ENCODE results near the gene SIL1.
A peak's percentile ranks its signal among the peaks of the same experiment; 100 is the strongest.

SIL1 gene

DNA sequence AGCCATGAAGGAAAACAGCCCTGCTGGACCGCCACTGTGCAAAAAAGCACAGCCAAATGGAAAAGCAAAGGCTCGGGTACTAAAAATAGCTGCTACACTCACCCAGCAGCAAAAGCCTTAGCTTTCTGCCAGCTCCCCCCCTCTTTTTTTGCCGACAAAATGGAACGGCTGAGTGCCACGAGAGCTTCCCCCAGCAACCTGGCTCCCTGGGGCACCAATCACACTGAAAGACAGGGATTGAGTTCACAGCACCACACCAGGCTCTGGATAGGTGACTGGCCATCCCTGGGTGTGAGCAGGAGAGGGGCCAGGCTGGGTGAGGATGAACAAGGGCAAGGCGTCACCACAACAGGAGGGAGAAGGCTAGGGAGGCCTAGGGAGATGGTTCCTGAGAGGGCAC, 66.7 kb downstream of the SIL1 start:
- Histone ChIP-seq H3K4me2 (ENCODE audit: low read length) (no peak overlapping the region), H3K79me1 (ENCODE audit: low read length) (no peaks in the 10 kb centered on the region), H3K36me3 (ENCODE audit: control insufficient read depth, insufficient read depth, low read length) (no peaks in the 10 kb centered on the region), H3K4ac (ENCODE audit: low read depth, low read length) (no peak overlapping the region), H2BK5ac (ENCODE audit: low read length) (no peak overlapping the region), H2AK5ac (ENCODE audit: low read length) (no peak overlapping the region), H3K9ac (ENCODE audit: low read length) (no peak overlapping the region), H4K8ac (ENCODE audit: low read depth, low read length) (no peak overlapping the region), H3K18ac (ENCODE audit: low read length) (no peak overlapping the region), H3K27me3 (ENCODE audit: insufficient read depth, low read length, poor library complexity) (no peaks in the 10 kb centered on the region), H3K27ac (ENCODE audit: low read depth, low read length) (no peak overlapping the region), H2BK15ac (replicated peaks; ENCODE audit: low read depth) (no peak overlapping the region), H2BK120ac (ENCODE audit: low read depth, low read length) (no peak overlapping the region), H3K23ac (ENCODE audit: low read length) (no peak overlapping the region), H4K5ac (ENCODE audit: low read length) (no peak overlapping the region), H3K79me2 (ENCODE audit: control insufficient read depth, insufficient read depth, low read length) (no peaks in the 10 kb centered on the region), H3K4me3 (ENCODE audit: low read length) (no peak overlapping the region), H3K56ac (ENCODE audit: low read length) (peak overlapping the region; percentile 22), H3K4me1 (ENCODE audit: control insufficient read depth, low read depth, low read length) (peaks cover 3% of the 10 kb centered on the region)
- WGBS (ENCODE audit: extremely low coverage, insufficient coverage, low lambda C conversion rate) = no CpG with 5 or more reads among the region's 6 CpGs
- DNase-seq = no peak

DNA sequence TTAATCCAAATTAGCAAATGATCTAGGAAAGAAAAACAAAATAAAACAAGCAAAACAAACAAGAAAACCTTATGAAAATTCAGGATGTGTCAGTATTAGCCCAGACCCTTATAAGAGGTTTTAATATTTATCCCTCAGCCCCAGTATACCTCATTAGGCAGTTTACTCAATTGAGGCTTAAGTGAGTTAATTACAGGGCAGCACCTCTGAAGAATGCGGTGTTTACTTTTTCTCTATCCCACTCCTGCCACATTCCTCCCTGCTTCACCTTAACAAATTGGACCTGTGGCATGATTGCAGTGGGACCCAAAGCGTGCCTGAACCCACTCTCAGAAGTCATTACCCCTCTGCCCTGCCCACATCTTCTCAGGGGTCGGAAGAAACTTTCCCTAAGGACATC, 67.1 kb downstream of the SIL1 start:
- Histone ChIP-seq H3K9ac (ENCODE audit: low read length) (no peak overlapping the region), H3K79me1 (ENCODE audit: low read length) (no peaks in the 10 kb centered on the region), H4K8ac (ENCODE audit: low read depth, low read length) (no peak overlapping the region), H2BK120ac (ENCODE audit: low read depth, low read length) (no peak overlapping the region), H4K5ac (ENCODE audit: low read length) (no peak overlapping the region), H3K27ac (ENCODE audit: low read depth, low read length) (no peak overlapping the region), H3K4me3 (ENCODE audit: low read length) (no peak overlapping the region), H2BK5ac (ENCODE audit: low read length) (no peak overlapping the region), H3K36me3 (ENCODE audit: control insufficient read depth, insufficient read depth, low read length) (no peaks in the 10 kb centered on the region), H3K23ac (ENCODE audit: low read length) (no peak overlapping the region), H3K27me3 (ENCODE audit: insufficient read depth, low read length, poor library complexity) (no peaks in the 10 kb centered on the region), H3K18ac (ENCODE audit: low read length) (no peak overlapping the region), H3K4me1 (ENCODE audit: control insufficient read depth, low read depth, low read length) (peaks cover 5% of the 10 kb centered on the region), H2BK15ac (replicated peaks; ENCODE audit: low read depth) (no peak overlapping the region), H2AK5ac (ENCODE audit: low read length) (no peak overlapping the region), H3K56ac (ENCODE audit: low read length) (peak overlapping the region; percentile 22), H3K4me2 (ENCODE audit: low read length) (no peak overlapping the region), H3K4ac (ENCODE audit: low read depth, low read length) (no peak overlapping the region), H3K79me2 (ENCODE audit: control insufficient read depth, insufficient read depth, low read length) (no peaks in the 10 kb centered on the region)
- DNase-seq = no peak
- no CpG with 5 or more reads among the region's 3 CpGs for WGBS (ENCODE audit: extremely low coverage, insufficient coverage, low lambda C conversion rate)

DNA sequence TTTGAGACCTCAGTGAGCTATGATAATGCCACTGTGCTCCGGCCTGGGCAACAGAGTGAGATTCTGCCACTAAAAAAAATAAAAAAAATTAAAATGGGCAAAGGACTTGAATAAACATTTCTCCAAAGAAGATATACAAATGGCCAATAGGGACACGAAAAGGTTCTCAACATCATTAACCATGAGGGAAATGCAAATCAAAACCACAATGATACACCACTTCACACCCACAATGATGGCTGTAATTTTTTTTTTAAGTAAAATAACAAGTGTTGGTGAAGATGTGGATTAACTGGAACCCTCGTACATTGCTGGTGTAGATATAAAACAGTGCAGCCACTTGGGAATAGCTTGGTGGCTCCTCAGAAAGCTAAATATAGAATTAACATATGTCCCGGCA, 68.0 kb downstream of the SIL1 start:
- no peak overlapping the region for H3K9ac ChIP-seq (ENCODE audit: low read length)
- H3K27me3 ChIP-seq (ENCODE audit: insufficient read depth, low read length, poor library complexity) = no peaks in the 10 kb centered on the region
- no peak overlapping the region for H3K4me3 ChIP-seq (ENCODE audit: low read length)
- H3K79me1 ChIP-seq (ENCODE audit: low read length) = no peaks in the 10 kb centered on the region
- H3K23ac ChIP-seq (ENCODE audit: low read length) = no peak overlapping the region
- DNase-seq = no peak
- no peaks in the 10 kb centered on the region for H3K36me3 ChIP-seq (ENCODE audit: control insufficient read depth, insufficient read depth, low read length)
- H2BK120ac ChIP-seq (ENCODE audit: low read depth, low read length) = no peak overlapping the region
- no peak overlapping the region for H4K8ac ChIP-seq (ENCODE audit: low read depth, low read length)
- no peak overlapping the region for H4K5ac ChIP-seq (ENCODE audit: low read length)
- no peak overlapping the region for H2BK5ac ChIP-seq (ENCODE audit: low read length)
- H2AK5ac ChIP-seq (ENCODE audit: low read length) = no peak overlapping the region
- H3K56ac ChIP-seq (ENCODE audit: low read length) = no peak overlapping the region
- H3K4me2 ChIP-seq (ENCODE audit: low read length) = no peak overlapping the region
- WGBS (ENCODE audit: extremely low coverage, insufficient coverage, low lambda C conversion rate) = no CpG with 5 or more reads among the region's 4 CpGs
- no peaks in the 10 kb centered on the region for H3K79me2 ChIP-seq (ENCODE audit: control insufficient read depth, insufficient read depth, low read length)
- H2BK15ac ChIP-seq (replicated peaks; ENCODE audit: low read depth) = no peak overlapping the region
- no peak overlapping the region for H3K27ac ChIP-seq (ENCODE audit: low read depth, low read length)
- H3K18ac ChIP-seq (ENCODE audit: low read length) = no peak overlapping the region
- H3K4me1 ChIP-seq (ENCODE audit: control insufficient read depth, low read depth, low read length) = peaks cover 5% of the 10 kb centered on the region
- no peak overlapping the region for H3K4ac ChIP-seq (ENCODE audit: low read depth, low read length)

DNA sequence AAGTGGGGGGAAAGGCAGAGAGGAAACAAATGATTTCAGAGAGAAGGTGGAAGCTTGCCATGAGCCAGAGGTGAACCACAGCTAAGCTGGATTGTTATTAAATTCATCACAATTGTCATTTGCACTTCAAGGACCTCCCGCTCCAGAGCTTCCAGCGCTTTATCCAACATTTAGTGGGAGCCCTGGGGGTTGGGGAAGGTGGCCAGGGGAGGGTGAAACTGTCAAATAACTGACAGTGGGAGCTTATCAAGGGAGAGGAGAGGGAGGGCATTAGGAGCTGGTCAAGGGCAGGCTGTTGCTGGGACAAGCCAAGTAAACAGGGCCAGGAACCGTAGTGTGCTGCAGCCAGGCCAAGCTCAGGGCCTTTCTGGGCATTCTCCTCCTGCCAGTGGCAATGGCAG, 71.5 kb downstream of the SIL1 start:
- no peaks in the 10 kb centered on the region for H3K36me3 ChIP-seq (ENCODE audit: control insufficient read depth, insufficient read depth, low read length)
- H4K8ac ChIP-seq (ENCODE audit: low read depth, low read length) = no peak overlapping the region
- no peak overlapping the region for H2AK5ac ChIP-seq (ENCODE audit: low read length)
- no peak overlapping the region for H3K4me2 ChIP-seq (ENCODE audit: low read length)
- H3K23ac ChIP-seq (ENCODE audit: low read length) = peak overlapping the region; percentile 51
- no peaks in the 10 kb centered on the region for H3K27me3 ChIP-seq (ENCODE audit: insufficient read depth, low read length, poor library complexity)
- no peak overlapping the region for H2BK120ac ChIP-seq (ENCODE audit: low read depth, low read length)
- no peaks in the 10 kb centered on the region for H3K79me2 ChIP-seq (ENCODE audit: control insufficient read depth, insufficient read depth, low read length)
- H3K9ac ChIP-seq (ENCODE audit: low read length) = no peak overlapping the region
- no CpG with 5 or more reads among the region's 3 CpGs for WGBS (ENCODE audit: extremely low coverage, insufficient coverage, low lambda C conversion rate)
- H2BK5ac ChIP-seq (ENCODE audit: low read length) = no peak overlapping the region
- H3K4me3 ChIP-seq (ENCODE audit: low read length) = no peak overlapping the region
- H3K79me1 ChIP-seq (ENCODE audit: low read length) = no peaks in the 10 kb centered on the region
- H3K18ac ChIP-seq (ENCODE audit: low read length) = no peak overlapping the region
- peaks cover 5% of the 10 kb centered on the region for H3K4me1 ChIP-seq (ENCODE audit: control insufficient read depth, low read depth, low read length)
- H3K4ac ChIP-seq (ENCODE audit: low read depth, low read length) = no peak overlapping the region
- H3K56ac ChIP-seq (ENCODE audit: low read length) = no peak overlapping the region
- H3K27ac ChIP-seq (ENCODE audit: low read depth, low read length) = no peak overlapping the region
- no peak overlapping the region for H2BK15ac ChIP-seq (replicated peaks; ENCODE audit: low read depth)
- H4K5ac ChIP-seq (ENCODE audit: low read length) = no peak overlapping the region
- no peak for DNase-seq

DNA sequence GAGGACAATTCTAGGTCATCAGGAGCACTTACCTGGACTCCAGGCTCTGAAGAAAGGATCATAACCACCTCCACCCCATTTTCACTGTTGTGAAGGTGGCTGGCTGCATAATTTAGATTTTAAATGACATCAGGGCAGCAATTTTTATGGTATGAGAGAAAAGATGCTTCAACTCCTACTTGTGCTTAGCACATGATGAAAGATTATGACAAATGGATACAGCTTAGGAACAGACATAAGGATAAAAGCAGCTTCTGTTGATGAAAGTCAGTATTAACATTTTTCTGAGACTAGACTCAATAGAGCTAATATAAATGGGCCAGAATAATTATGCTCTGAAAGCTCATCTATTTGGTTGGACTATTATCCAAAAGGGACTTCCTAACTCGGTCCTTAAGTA, 72.2 kb downstream of the SIL1 start:
- Histone ChIP-seq H3K36me3 (ENCODE audit: control insufficient read depth, insufficient read depth, low read length) (no peaks in the 10 kb centered on the region), H3K79me2 (ENCODE audit: control insufficient read depth, insufficient read depth, low read length) (no peaks in the 10 kb centered on the region), H3K23ac (ENCODE audit: low read length) (no peak overlapping the region), H3K4me3 (ENCODE audit: low read length) (no peak overlapping the region), H3K4me1 (ENCODE audit: control insufficient read depth, low read depth, low read length) (peaks cover 2% of the 10 kb centered on the region), H3K4ac (ENCODE audit: low read depth, low read length) (no peak overlapping the region), H4K5ac (ENCODE audit: low read length) (no peak overlapping the region), H2BK120ac (ENCODE audit: low read depth, low read length) (no peak overlapping the region), H2BK15ac (replicated peaks; ENCODE audit: low read depth) (no peak overlapping the region), H3K4me2 (ENCODE audit: low read length) (no peak overlapping the region), H3K56ac (ENCODE audit: low read length) (no peak overlapping the region), H2BK5ac (ENCODE audit: low read length) (no peak overlapping the region), H4K8ac (ENCODE audit: low read depth, low read length) (no peak overlapping the region), H3K27ac (ENCODE audit: low read depth, low read length) (no peak overlapping the region), H2AK5ac (ENCODE audit: low read length) (no peak overlapping the region), H3K27me3 (ENCODE audit: insufficient read depth, low read length, poor library complexity) (no peaks in the 10 kb centered on the region), H3K9ac (ENCODE audit: low read length) (no peak overlapping the region), H3K79me1 (ENCODE audit: low read length) (no peaks in the 10 kb centered on the region), H3K18ac (ENCODE audit: low read length) (no peak overlapping the region)
- no peak for DNase-seq
- no CpG with 5 or more reads among the region's 1 CpG for WGBS (ENCODE audit: extremely low coverage, insufficient coverage, low lambda C conversion rate)

DNA sequence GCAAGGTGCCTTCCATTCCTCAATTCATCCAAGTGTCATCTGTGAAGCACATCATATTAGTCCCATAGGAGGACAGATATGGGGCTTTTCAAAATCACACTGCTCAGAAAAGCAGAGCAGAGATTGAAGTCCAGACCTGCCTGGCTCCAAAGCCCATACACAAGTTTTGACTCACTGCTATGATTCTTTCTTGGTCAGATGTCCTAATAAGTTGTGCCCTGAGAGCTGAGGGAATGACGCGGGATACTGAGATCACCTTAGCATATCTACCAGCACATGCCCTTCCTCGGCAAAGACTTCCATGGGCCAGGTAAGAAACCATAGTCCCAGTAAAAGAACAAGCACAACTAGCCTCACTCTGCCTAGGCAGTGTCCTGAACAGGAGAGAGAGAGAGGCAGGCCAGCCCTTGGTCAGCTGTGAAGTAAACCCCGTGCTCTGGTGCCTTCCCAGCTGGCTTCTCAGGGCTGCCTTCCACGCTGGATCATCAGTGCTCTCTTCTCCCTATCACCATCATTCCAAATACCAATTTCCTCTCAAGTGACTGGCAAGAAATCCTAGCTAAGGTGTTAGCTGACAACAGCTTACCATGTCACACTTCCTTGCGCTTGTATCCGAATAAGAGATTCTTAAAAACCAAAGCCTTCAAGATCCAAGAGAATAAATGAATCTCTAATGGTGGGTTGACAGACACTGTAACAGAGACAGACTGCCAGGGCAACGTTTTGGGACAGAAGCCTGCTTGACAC, 73.2 kb downstream of the SIL1 start:
- WGBS (ENCODE audit: extremely low coverage, insufficient coverage, low lambda C conversion rate) = no CpG with 5 or more reads among the region's 8 CpGs
- Histone ChIP-seq H3K79me2 (ENCODE audit: control insufficient read depth, insufficient read depth, low read length) (no peaks in the 10 kb centered on the region), H3K4ac (ENCODE audit: low read depth, low read length) (no peak overlapping the region), H4K8ac (ENCODE audit: low read depth, low read length) (no peak overlapping the region), H3K18ac (ENCODE audit: low read length) (no peak overlapping the region), H3K36me3 (ENCODE audit: control insufficient read depth, insufficient read depth, low read length) (no peaks in the 10 kb centered on the region), H3K27ac (ENCODE audit: low read depth, low read length) (no peak overlapping the region), H3K9ac (ENCODE audit: low read length) (no peak overlapping the region), H2BK5ac (ENCODE audit: low read length) (no peak overlapping the region), H3K4me2 (ENCODE audit: low read length) (no peak overlapping the region), H2AK5ac (ENCODE audit: low read length) (no peak overlapping the region), H3K79me1 (ENCODE audit: low read length) (no peaks in the 10 kb centered on the region), H3K23ac (ENCODE audit: low read length) (no peak overlapping the region), H3K4me1 (ENCODE audit: control insufficient read depth, low read depth, low read length) (peaks cover 2% of the 10 kb centered on the region), H2BK15ac (replicated peaks; ENCODE audit: low read depth) (no peak overlapping the region), H3K56ac (ENCODE audit: low read length) (no peak overlapping the region), H3K4me3 (ENCODE audit: low read length) (no peak overlapping the region), H4K5ac (ENCODE audit: low read length) (no peak overlapping the region), H3K27me3 (ENCODE audit: insufficient read depth, low read length, poor library complexity) (no peaks in the 10 kb centered on the region), H2BK120ac (ENCODE audit: low read depth, low read length) (no peak overlapping the region)
- DNase-seq = no peak

Data from mesendoderm (in vitro differentiated cells).